HG03280 (cell line): ENCODE results near the gene FBXO41.

Experiments
- ATAC-seq: cut with Tn5 transposase; IDR thresholded peaks from one replicate; pipeline ENCODE4 v1.9.1; 2021; ENCODE audit warnings: mild to moderate bottlenecking, moderate library complexity; ENCODE audit not compliant: unreplicated experiment

FBXO41 gene, protein sequence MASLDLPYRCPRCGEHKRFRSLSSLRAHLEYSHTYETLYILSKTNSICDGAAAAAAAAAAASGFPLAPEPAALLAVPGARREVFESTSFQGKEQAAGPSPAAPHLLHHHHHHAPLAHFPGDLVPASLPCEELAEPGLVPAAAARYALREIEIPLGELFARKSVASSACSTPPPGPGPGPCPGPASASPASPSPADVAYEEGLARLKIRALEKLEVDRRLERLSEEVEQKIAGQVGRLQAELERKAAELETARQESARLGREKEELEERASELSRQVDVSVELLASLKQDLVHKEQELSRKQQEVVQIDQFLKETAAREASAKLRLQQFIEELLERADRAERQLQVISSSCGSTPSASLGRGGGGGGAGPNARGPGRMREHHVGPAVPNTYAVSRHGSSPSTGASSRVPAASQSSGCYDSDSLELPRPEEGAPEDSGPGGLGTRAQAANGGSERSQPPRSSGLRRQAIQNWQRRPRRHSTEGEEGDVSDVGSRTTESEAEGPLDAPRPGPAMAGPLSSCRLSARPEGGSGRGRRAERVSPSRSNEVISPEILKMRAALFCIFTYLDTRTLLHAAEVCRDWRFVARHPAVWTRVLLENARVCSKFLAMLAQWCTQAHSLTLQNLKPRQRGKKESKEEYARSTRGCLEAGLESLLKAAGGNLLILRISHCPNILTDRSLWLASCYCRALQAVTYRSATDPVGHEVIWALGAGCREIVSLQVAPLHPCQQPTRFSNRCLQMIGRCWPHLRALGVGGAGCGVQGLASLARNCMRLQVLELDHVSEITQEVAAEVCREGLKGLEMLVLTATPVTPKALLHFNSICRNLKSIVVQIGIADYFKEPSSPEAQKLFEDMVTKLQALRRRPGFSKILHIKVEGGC

GRCh38 chr2:73284296-73285158 lies at the start of gene FBXO41:
Gene FBXO41 (minus strand): TSS chr2:73284478. CDS start chr2:73269630, 14,848 bp downstream.
- ATAC-seq, result peak; percentile 72

DNA sequence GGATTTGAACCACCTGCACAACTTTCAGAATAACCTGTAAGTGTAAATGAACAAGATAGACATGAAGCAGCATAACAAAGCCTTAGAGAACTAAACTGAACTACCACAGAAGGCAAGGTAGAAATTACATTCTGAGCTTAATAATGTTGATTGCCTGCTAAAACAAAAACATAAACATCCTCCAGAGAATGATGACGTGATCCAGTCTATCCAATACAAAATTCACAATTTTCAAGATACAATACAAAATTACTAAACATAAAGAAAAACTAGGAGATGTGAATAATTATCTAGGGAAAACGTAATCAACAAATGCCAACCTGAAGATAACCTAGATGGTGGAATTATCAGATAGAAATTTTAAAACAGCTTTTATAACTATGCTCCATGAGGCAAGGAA lies 49.8 kb upstream of the FBXO41 start:
- no peak for ATAC-seq

DNA sequence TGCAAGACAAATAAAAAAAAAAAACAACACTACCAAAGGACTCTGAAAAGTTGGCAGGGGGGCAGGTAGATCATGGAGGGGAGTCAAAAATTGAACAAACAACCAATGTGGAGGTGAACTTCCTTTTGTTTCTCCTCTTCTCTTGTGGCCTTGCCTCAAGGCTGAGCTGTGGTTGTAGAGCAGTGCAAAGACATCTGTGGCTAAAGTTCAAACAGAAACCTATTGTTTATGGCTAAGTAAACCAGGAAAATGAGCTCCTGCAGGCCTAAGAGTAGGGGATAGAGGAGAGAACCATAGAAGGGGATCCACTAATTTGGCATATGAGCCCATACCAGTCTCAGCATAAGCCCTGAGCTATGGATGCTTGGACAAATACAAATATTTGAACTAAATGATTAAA lies 49.3 kb upstream of the FBXO41 start:
- no peak for ATAC-seq

DNA sequence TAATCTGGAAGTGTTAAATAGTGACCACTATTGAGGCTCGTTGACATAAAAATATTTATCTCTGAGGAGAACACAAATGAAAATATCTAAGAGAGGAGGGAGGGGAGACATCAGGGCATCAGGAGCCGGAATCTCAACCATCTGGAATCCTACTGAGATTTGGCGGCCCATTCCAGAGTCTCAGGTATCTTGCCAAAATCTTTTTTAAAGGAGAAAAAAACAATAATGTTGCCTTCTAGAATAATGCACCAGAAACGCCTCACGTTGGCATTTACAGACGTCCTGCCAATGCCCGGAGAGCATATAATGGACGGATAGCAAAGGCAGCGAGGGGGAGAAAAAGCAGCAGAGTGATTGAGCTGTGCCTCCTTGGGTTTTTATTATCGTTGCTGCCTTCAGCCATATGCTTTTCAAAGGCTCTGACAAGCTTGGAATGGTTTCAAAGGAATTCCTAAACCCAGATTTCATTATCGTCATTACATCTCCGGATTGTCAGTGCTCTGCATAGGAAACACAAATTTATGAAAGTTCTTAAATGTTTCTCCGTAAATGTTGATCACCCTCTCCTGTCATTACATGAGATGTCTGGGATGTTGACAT lies 39.9 kb upstream of the FBXO41 start:
- no peak for ATAC-seq

DNA sequence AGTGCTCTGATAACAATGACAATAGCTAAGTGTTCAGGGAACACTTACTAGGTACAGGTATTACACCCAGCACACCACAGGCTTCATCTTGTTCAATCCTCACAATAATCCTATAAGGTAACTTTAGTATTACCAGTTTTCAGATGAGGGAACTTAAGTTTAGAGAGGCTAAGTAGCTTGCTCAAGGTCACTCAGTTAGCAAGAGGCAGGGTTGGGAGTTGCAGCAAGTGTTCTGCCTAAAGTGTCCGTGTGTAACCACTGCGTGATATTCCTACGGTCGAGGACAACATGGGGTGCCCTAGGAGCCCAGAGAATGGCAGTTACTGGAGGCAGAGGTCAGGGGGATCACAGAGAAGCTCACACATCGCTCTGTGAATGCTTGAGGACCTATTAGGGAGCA lies 39.3 kb upstream of the FBXO41 start:
- no peak for ATAC-seq

DNA sequence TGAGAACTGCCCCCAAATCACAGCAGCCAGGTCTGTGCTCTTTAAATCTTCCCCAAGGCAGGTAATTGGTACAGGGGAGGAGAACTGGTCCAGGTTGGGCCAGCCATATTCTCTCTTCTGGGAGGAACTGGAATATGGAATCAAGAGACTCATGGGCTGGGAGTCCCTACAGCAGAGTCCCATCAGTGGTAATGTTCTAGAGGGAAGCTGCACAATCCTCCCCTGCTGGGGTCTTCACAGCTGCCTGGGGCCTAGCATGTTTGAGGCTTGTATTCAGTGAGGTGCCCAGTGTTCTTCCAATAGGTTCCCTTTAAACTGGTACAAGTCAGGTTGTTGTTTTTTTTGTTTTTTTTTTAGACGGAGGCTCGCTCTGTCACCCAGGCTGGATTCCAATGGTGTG lies 30.2 kb upstream of the FBXO41 start:
- ATAC-seq, result no peak

DNA sequence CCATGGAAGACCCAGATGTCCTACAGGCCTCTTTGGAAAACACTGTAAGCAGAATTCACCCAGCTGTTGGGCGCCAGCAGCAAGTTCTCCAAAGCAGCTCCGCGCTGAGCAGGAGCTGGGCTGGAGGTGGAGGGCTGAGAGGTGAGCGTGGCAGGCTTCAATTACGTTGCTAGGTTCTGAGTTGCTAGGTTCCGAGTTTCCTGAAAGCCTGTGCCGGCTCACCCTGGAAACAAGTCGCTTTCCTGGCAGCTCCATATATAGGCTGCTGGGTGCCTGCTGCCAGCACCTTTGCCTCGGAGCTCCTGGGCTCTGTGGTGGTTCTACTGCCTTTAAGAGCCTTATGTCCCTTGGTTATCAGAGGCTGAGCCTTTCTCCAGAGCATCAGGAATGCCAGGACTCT lies 23.4 kb upstream of the FBXO41 start:
- no peak for ATAC-seq

DNA sequence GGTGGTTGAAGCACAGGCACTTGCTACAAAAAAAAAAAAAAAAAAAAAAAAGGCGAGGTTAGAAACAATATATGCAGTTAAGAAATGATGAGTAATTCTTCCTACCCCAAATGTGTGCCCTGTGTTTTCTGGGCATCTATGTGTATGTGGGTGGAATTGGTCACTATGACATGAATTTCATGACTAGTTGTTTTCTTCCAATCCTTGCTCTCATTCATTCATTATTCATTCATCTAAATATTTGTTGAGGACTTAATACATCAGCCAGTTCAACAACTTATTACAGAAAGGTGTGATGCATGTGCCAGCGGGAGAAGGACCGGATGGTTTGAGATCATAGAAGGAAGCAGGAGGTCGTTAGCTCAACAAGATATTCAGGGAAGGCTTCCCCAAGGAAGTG lies 17.4 kb upstream of the FBXO41 start:
- ATAC-seq, result no peak

GRCh38 chr2:73300926-73301325 lies 16.6 kb upstream of the FBXO41 start:
- ATAC-seq, result no peak

- no peak for ATAC-seq
Observed at GRCh38 chr2:73297586-73297985, 13.3 kb upstream of the FBXO41 start.

- ATAC-seq, result no peak
Observed at GRCh38 chr2:73297151-73297559, 12.9 kb upstream of the FBXO41 start.

GRCh38 chr2:73295751-73296400 lies 11.6 kb upstream of the FBXO41 start:
- ATAC-seq, result no peak

GRCh38 chr2:73294239-73294638 lies 10.0 kb upstream of the FBXO41 start:
- ATAC-seq, result no peak

DNA sequence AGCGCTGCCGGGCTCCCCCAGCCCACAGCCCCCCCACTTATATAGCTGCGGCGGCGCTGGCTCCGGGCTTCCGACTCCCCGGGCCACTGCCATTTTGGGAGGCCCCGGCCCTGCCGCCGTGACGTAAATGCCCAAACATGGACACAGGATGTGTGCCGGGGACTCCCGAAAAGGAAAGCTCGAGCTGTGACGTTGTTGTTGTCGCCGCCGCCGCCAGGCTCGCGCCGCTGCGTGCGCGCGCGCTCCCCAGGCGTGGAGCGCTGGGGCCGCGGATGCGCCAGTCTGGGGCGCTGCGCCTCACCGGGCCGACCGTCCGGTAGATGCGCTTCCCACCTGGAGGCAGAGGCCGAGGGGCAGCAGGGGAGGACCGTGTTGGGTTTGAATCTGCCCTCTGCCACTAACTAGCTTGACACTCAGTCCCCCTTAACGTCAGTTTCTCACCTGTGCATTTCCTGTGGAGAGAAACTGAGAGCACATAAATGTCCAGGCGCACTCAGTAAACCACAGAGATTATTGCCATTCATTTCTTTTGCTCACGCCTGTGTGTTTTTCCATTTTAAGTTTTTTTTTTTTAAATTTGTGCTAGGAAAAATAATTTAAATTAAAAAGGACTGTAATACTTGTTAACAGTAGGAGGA lies 9.4 kb upstream of the FBXO41 start, which contains the start of gene EGR4:
TSS of gene EGR4 (minus strand) at position 15 of the 638 bp plus-strand sequence. CDS start 231 bp downstream, outside the sequence.
- peak; percentile 92 for ATAC-seq

- peak; percentile 5 for ATAC-seq
Observed at GRCh38 chr2:73292906-73293533, 8.7 kb upstream of the FBXO41 start.

DNA sequence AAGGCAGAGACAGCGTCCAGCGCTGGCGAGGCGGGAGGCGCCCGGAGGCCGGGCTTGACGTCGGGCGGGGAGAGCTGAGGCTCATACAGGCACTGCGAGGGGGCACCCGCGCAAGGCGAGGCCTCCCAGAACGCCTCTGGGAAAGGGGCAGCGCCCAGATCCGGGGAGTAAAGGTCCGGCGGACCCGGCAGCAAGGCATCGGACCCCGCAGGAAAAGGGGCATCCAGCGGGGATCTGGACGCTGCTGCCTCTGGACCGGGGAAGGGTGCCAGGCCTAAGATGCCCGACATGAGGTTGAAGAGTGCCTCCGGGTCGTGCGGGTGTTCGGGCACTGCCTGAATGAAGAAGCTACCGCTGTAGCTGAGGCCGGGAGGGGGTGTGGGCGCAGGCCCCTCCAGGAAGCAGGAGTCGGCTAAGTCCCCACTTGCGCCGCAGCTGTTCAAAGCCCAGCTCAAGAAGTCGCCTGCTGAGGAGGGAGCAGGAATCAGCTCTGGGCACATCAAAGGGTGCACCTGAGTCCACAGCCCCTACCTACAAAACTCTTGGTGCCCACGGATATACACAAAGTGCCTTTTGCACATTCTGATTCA lies 8.1 kb upstream of the FBXO41 start:
- no peak for ATAC-seq

DNA sequence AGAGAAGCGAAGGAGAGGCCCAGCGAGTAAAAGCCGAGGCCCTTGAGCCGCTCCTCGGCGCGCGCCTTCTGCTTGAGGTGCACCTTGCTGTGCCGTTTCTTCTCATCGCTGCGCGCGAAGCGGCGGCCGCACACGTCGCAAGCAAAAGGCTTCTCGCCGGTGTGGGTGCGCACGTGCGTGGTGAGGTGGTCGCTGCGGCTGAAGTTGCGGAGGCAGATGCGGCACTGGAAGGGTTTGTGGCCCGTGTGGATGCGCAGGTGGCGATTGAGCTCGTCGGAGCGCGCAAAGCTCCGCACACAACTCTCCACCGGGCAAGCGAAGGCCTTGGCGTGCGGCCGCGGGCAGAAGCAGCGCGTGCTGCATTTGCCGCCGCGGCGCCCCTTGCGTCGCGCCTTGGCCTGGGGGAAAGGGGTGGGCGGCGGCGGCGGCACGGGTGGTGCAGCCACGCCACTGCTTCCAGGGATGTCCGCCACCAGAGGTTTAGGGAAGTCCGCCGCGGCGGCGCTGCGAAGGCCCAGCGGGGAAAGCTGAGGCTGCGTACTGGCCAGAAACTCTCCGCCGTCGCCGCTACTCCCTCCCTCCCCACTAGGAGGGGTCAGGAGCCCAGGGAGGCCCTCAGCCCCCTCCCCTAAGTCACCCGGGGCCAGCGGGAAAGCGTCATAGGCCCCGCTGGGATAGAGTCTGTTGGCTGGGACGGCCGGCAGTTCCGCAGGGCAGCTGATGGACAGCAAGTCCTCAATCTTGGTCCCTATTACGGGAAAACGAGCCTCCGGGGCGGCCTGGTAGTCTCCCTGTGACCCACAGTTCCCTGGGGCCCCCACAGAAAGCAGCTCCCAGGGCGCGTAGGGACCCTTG lies 7.4 kb upstream of the FBXO41 start:
- no peak for ATAC-seq

GRCh38 chr2:73291093-73291460 lies 6.8 kb upstream of the FBXO41 start:
- no peak for ATAC-seq
